ENCODE results near the gene BTBD2. TPM values are rescaled to one million over a fixed set of nuclear protein-coding genes. Genes with fewer than 3 reads are reported as not detected.

The BTBD2 gene
- total RNA-seq, 6 experiments from 2014 or later = 74.1 to 95.6 (median 84.7) TPM

GRCh38 chr19:2039089-2039958, 23.8 kb upstream of the BTBD2 start:
- Mint-ChIP-seq H3K4me1 (ENCODE audit: low read depth) (no peaks in the 10 kb centered on the region), H3K9me3 (peaks cover 7% of the 10 kb centered on the region; the same call in 1 of the 2 replicates), H3K4me3 (no peak overlapping the region), H3K36me3 (ENCODE audit: low read depth) (no peaks in the 10 kb centered on the region), H3K27me3 (ENCODE audit: insufficient read depth) (no peaks in the 10 kb centered on the region), H3K27ac (no peak overlapping the region)
- TF ChIP-seq, protein P1, sequence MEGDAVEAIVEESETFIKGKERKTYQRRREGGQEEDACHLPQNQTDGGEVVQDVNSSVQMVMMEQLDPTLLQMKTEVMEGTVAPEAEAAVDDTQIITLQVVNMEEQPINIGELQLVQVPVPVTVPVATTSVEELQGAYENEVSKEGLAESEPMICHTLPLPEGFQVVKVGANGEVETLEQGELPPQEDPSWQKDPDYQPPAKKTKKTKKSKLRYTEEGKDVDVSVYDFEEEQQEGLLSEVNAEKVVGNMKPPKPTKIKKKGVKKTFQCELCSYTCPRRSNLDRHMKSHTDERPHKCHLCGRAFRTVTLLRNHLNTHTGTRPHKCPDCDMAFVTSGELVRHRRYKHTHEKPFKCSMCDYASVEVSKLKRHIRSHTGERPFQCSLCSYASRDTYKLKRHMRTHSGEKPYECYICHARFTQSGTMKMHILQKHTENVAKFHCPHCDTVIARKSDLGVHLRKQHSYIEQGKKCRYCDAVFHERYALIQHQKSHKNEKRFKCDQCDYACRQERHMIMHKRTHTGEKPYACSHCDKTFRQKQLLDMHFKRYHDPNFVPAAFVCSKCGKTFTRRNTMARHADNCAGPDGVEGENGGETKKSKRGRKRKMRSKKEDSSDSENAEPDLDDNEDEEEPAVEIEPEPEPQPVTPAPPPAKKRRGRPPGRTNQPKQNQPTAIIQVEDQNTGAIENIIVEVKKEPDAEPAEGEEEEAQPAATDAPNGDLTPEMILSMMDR (IDR thresholded peaks at IDR 0.05) = no peak
- no peak for DNase-seq

DNA sequence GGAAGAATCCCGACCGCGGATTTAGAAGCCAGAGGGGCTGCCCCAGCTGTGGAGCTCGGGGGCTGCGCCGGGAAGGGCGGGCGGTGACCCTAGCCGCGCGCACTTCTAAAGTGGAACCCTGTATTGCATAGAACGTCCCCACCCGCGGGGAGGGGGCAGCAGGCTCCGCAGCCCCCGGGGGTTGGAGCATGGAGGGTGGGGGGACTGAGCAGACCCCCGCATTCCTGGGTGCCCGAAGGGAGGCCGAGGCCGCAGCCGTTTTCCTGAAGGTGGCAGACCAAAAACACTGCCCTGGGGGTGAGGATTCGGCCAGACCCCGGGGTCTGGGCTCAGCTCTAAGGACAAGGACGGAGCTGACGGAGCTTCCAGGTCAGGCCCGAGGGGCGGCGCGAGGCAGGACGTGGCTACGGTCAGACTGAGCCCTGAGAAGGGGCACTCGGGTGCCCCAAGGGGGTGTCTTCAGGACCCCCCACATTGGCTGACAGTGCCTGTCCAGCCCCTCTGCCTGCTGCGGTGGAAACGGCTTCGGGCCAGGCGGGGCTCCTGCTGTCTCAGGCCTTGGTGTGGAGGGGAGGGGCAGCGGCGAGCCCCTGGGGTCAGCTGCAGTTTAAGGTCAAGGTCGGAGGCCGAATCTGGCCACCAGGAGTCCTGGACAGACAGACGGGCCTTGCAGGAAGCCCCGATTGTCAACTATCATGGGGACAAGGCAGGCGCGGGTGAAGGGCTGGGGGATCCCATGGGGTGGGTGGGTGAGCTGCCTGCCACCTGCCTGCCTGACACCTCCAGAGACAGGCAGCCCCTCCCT, 23.0 kb upstream of the BTBD2 start:
- DNase-seq = no peak
- no peak overlapping the region for H3K27ac Mint-ChIP-seq
- TF ChIP-seq, protein P1 (IDR thresholded peaks at IDR 0.05) = no peak
- no peaks in the 10 kb centered on the region for H3K27me3 Mint-ChIP-seq (ENCODE audit: insufficient read depth)
- H3K4me3 Mint-ChIP-seq = no peak overlapping the region
- no peaks in the 10 kb centered on the region for H3K4me1 Mint-ChIP-seq (ENCODE audit: low read depth)
- H3K36me3 Mint-ChIP-seq (ENCODE audit: low read depth) = no peaks in the 10 kb centered on the region
- peaks cover 7% of the 10 kb centered on the region; the same call in 1 of the 2 replicates for H3K9me3 Mint-ChIP-seq

DNA sequence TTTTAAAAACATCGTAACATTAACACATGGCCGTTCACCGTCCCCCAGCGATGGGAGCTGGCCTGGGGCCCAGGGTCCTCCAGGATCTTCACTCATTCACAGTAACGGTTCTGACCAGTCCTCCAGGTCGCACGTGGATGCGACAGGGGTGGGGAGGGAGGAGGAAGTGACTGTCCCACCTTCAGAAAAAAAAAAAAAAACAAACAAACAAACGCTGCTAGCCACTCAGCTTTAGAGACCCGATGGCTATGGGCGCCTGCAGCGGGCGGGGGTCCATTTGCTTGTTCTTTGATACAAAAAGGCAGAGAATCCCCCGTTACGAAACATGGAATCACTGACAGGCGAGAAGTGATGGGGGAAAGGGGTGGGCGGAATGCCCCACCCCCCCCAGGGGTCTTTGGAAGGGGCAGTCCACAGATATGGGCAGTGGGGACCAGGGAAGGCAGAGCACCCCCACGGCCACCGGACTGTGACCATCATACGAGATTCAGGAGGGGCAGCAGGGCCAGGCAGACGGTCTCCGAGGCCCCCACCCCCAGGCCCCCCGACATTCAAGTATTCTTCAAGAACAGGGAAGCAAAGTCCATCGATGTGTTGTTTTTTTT, 22.2 kb upstream of the BTBD2 start:
- peaks cover 2% of the 10 kb centered on the region for H3K4me1 Mint-ChIP-seq (ENCODE audit: low read depth)
- peaks cover 7% of the 10 kb centered on the region; the same call in 1 of the 2 replicates for H3K9me3 Mint-ChIP-seq
- no peak overlapping the region for H3K4me3 Mint-ChIP-seq
- H3K27ac Mint-ChIP-seq = no peak overlapping the region
- no peaks in the 10 kb centered on the region for H3K27me3 Mint-ChIP-seq (ENCODE audit: insufficient read depth)
- TF ChIP-seq, protein P1 (IDR thresholded peaks at IDR 0.05) = no peak
- H3K36me3 Mint-ChIP-seq (ENCODE audit: low read depth) = no peaks in the 10 kb centered on the region
- no peak for DNase-seq

DNA sequence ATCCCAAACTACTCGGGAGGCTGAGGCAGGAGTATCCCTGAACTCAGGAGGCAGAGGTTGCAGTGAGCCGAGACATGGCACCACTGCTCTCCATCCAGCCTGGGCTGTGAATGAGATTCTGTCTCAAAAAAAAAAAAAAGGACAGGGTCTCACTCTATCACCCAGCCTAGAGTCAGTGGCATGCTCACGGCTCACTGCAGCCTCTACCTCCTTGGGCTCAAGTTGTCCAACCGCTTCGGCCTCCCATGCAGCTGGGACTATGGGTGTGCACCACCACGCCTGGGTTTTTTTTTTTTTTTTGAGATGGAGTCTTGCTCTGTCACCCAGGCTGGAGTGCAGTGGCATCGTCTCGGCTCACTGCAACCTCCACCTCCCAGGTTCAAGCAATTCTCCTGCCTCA, 20.9 kb upstream of the BTBD2 start:
- Mint-ChIP-seq H3K27ac (no peak overlapping the region), H3K27me3 (ENCODE audit: insufficient read depth) (no peaks in the 10 kb centered on the region), H3K4me3 (no peak overlapping the region), H3K36me3 (ENCODE audit: low read depth) (no peaks in the 10 kb centered on the region), H3K4me1 (ENCODE audit: low read depth) (peaks cover 10% of the 10 kb centered on the region), H3K9me3 (peaks cover 7% of the 10 kb centered on the region; the same call in 1 of the 2 replicates)
- TF ChIP-seq, protein P1 (IDR thresholded peaks at IDR 0.05) = no peak
- DNase-seq = no peak

GRCh38 chr19:2035590-2035991, 20.1 kb upstream of the BTBD2 start:
- Mint-ChIP-seq H3K4me3 (no peak overlapping the region), H3K9me3 (peaks cover 7% of the 10 kb centered on the region; the same call in 1 of the 2 replicates), H3K27ac (no peak overlapping the region)

More at GRCh38 chr19:2035590-2035991, 20.1 kb upstream of the BTBD2 start:
- no peaks in the 10 kb centered on the region for H3K36me3 Mint-ChIP-seq (ENCODE audit: low read depth)
- no peak for DNase-seq
- H3K4me1 Mint-ChIP-seq (ENCODE audit: low read depth) = peaks cover 10% of the 10 kb centered on the region
- TF ChIP-seq, protein P1 (IDR thresholded peaks at IDR 0.05) = no peak
- H3K27me3 Mint-ChIP-seq (ENCODE audit: insufficient read depth) = no peaks in the 10 kb centered on the region

Data from HFFc6 (cell line).